Neural cell (in vitro differentiated cells): ENCODE results near the gene UGT1A3.

Experiments used
- EZH2 ChIP-seq: fragments of 200-600, 300-800 bp; shearing (Covaris generic), sonication (generic); IDR thresholded peaks from 2 replicates; pipeline ENCODE4 v1.6.1; 2014; ENCODE audit warnings: antibody characterized with exemption, low read length, borderline replicate concordance, mild to moderate bottlenecking; ENCODE audit not compliant: insufficient read depth, poor library complexity, severe bottlenecking
- POLR2AphosphoS5 ChIP-seq: IDR thresholded peaks from 2 replicates; pipeline ENCODE4 v1.6.1; 2012
- TAF1 ChIP-seq: IDR thresholded peaks from 2 replicates; pipeline ENCODE4 v1.6.1; 2012; ENCODE audit warnings: low read depth
- TF ChIP-seq, protein P1 (sequence below): fragments of 450-650 bp; IDR thresholded peaks from 2 replicates; pipeline ENCODE4 v1.5.1; 2014; ENCODE audit warnings: antibody characterized with exemption, mild to moderate bottlenecking, moderate library complexity; ENCODE audit not compliant: poor library complexity, severe bottlenecking

DNA sequence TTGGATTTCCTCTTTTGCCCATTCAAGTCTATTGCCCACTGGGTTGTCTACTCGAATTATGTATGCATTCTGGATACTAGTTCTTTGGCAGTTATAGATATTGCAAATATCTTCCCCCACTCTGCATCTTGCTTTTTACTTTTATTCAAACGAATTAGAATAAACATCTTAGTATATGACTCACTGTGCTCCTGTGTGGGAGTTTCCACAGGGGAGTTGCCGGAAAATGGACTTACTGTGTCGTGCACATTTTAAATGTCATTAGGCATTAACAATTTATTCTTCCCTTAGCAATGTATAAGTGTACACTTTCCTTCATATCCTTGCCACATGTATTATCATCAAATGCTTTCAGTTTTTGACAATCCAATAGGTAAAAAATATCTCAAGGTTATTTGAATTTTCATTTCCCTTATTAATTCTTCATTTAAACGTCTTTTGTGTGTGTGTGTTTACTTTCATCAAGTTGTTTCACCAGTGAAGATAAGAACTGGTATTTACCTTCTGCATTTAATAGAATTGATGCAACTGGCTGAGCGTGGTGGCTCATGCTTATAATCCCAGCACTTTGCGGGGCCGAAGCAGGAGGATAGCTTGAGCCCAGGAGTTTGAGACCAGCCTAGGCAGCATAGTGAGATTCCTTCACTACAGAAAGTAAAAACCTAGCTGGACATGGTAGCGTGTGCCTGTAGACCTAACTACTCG is 20.8 kb upstream of the UGT1A3 start:
- TF ChIP-seq, protein P1, sequence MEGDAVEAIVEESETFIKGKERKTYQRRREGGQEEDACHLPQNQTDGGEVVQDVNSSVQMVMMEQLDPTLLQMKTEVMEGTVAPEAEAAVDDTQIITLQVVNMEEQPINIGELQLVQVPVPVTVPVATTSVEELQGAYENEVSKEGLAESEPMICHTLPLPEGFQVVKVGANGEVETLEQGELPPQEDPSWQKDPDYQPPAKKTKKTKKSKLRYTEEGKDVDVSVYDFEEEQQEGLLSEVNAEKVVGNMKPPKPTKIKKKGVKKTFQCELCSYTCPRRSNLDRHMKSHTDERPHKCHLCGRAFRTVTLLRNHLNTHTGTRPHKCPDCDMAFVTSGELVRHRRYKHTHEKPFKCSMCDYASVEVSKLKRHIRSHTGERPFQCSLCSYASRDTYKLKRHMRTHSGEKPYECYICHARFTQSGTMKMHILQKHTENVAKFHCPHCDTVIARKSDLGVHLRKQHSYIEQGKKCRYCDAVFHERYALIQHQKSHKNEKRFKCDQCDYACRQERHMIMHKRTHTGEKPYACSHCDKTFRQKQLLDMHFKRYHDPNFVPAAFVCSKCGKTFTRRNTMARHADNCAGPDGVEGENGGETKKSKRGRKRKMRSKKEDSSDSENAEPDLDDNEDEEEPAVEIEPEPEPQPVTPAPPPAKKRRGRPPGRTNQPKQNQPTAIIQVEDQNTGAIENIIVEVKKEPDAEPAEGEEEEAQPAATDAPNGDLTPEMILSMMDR, result no peak
- TF ChIP-seq EZH2 (no peak), TAF1 (no peak), POLR2AphosphoS5 (no peak)
